Measurements from ENCODE around the gene JPH4.
A peak's percentile ranks its signal among the peaks of the same experiment; 100 is the strongest.

JPH4 gene

GRCh38 chr14:23561873-23562821, 16.4 kb downstream of the JPH4 start:
- peak; percentile 91 for DNase-seq

- no peak for DNase-seq
Observed at GRCh38 chr14:23561259-23561658, 17.3 kb downstream of the JPH4 start.

DNA sequence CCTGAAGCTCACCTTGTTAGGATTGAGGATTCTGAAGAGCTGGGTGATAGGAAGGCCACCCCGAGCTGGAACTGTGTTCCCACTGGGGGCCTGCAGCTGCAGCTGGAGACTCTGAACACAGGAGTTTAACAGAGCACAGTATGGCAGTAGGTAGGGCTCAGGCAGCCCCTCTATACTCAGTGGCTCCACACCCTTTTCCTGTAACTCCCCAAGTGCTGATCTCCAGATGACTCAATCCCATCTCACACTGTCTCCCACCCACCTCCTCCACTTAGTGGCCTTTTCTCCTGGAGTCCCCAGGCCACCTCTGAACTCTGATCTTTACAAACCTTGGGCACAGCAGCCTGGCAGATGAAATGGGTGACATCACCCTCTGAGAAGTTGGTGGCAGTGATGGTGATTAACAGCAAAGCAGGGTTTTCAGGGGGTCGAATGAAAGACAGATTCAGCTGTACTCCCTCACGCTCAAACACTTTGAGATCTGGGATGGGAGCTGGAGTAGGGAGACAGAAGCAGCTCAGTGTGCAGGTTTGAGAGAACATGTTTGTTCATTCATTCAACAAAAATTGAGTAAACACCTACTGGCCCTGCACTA, 18.6 kb downstream of the JPH4 start:
- DNase-seq = no peak

DNA sequence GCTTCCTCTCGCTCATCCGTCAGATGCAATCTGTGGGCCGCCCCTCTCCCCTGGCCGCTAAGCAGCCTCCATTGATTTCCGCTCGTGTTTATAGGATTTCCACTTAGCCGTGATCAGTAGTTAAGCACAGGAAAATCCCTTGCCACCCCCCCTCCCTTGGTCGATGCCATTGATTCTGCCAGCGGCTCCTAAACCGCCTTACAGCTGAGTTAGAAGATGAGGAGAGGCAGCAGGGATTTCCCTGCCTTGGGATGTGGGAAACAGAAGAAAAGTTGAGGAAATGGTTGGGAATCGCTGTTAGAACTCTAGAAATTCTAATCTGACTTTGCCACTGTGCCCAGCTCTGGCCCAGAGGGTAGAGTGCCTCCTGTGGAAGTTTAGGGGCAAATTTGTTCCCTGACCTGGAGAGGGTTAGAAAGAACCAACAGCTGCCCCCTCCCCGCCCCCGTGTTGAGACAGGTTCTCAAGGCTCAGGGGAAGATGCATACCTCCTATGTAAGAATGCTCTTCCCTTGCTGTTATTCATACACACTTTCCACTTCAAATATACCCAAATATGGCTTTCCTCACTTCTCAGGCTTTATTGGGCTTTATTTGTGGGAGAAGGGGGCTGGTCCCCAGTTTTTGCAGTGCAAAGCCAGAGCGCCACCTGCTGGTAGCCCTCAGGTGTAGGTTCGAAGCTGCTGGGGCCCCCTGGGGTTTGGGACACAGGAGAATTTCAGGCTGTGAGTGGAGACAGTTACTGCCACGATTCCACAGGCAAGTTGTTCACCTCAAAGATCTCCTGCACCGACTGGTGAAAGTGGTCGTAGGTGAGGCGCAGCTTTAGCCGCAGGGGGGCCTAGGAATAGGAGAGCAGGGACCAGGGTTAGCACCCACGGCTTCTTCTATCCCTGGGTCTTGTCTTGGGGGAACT, 19.3 kb downstream of the JPH4 start:
- DNase-seq = no peak

GRCh38 chr14:23558346-23559009, 20.1 kb downstream of the JPH4 start:
- DNase-seq = no peak

GRCh38 chr14:23557946-23558345, 20.6 kb downstream of the JPH4 start:
- no peak for DNase-seq

DNA sequence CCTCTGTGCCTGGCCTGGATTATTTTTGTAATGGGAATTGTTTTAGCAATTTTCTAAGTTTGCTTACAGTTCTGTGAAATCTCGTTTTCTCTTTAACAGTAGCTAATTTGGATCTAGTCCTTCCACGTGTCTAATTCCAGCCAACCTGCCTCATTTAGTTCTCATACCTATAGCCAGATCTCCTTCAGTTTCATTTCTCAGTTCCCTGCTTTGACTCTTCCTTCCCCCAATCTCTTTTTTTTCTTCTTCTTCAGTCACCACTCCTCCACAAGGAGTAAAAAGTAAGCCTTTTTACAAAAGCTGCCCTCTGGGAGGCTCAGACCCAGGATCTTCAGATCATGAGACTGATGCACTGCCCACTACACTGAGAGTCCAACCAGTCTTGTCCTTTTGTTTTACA, 21.1 kb downstream of the JPH4 start:
- no peak for DNase-seq

DNA sequence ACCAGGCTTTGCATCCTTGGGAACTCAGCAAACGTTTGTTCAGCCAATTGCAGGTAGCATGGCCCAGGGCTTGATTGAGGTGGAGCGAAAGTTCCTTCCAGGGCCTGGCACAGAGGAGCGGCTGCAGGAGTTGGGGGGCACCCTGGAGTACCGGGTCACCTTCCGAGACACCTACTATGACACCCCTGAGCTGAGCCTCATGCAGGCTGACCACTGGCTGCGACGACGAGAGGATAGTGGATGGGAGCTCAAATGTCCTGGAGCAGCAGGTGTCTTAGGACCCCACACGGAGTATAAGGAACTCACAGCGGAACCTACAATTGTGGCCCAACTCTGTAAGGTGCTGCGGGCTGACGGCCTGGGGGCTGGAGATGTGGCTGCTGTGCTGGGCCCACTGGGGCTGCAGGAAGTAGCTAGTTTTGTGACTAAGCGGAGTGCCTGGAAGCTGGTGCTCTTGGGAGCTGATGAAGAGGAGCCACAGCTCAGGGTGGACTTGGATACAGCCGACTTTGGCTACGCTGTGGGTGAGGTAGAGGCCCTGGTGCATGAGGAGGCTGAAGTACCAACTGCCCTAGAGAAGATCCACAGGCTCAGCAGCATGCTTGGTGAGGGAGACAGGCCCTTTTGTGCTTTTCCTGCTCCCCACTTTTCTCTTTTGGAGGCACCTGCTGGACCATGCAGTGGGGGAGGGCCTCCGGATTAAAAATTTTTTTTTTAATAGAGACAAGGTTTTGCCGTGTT, 21.7 kb downstream of the JPH4 start:
- no peak for DNase-seq

GRCh38 chr14:23555882-23556699, 22.5 kb downstream of the JPH4 start, which contains the start of gene THTPA:
THTPA (plus strand) TSS chr14:23556271; CDS start chr14:23556758, 487 bp downstream.
- DNase-seq = no peak

GRCh38 chr14:23555533-23555881, 23.1 kb downstream of the JPH4 start:
- no peak for DNase-seq

- DNase-seq = peak; percentile 100
Observed at GRCh38 chr14:23551266-23552028, 27.1 kb downstream of the JPH4 start, which contains the start of gene ZFHX2. ZFHX2 (minus strand) TSS chr14:23551765; CDS start chr14:23535325, 16,440 bp downstream.

DNA sequence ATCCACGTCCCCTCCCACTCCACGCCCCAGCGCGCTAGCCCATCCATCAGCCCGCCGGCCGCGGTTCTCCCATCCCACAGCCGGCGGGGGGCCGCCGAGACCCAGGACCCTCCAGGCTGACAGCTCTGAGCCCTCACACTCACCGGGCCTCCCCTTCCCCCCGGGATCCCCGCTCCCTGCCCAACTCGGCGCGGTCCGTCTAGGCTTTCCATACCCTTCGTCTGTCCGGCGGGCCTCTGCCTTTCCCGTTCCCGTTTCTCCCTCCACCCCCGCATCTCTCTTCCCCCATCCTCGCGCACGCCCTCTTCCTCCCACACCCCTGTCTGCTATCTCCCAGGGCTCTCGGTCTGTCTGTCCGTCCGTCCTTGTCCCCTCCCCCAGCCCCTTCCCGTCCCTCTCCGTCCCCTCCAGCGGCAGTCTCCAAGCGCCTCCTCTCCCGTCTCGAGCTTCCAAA, 27.8 kb downstream of the JPH4 start:
- DNase-seq = peak; percentile 98

- DNase-seq = peak; percentile 70
Observed at GRCh38 chr14:23550131-23550811, 28.3 kb downstream of the JPH4 start.

GRCh38 chr14:23548351-23549318, 30.0 kb downstream of the JPH4 start:
- DNase-seq = peak; percentile 98

DNA sequence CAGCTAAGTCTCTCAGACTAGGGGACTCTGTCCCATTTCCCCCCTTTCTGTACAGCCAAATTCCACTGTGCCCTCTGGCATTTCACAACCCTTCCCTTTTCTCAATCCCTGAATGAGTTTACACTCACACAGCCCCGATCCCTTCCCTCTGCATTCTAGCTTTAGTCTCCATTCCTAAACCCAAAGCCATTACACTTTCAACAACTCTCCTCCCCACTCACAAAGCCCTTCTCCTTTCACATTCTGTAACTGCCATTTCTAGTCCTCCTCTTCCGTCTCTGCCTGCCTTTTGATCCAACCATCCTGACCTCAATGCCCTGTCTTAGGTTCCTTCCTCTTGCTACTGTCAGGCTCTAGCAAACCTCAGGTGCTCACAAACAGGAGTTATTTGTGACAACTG, 30.7 kb downstream of the JPH4 start:
- DNase-seq = peak; percentile 95

- no peak for DNase-seq
Observed at GRCh38 chr14:23546450-23547035, 32.0 kb downstream of the JPH4 start.

DNA sequence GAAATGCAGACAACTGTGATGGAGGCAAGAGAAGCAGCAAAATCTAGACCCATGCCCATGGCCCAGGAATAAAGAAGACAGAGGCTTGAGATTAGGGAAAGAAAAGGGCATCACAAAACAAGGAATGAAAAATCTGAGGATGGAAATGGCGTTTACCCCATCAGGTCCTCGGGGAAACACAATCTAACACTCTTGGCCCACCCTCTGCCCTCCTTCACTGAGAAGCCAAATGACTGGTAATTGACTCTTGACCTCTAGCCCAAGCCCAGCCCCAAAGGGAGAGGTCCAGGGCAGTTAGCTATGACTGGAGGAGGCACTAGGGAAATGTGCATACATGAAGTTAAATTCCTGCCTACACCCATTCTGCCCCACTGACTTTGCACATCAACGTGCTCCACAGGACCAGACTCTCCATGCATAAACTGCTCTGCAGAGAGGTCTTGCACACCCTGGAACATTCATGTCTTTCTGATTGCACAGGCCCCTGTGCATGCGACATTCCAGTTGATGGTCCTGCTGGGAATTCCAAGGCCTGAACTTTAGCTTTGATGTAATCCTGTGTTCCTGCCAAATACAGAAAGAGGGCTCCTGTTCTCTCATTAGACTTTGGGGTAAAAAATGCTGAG, 32.7 kb downstream of the JPH4 start:
- no peak for DNase-seq
